Urinary bladder (tissue), 4 donors: ENCODE results near the gene AZU1. TPM values are rescaled to one million over a fixed set of nuclear protein-coding genes. Genes with fewer than 3 reads are reported as not detected.

Source experiments
- DNase-seq: peaks from one replicate; pipeline ENCODE4 v3.0.0-alpha.2; 2015; ENCODE audit errors: extremely low spot score
- H3K27ac ChIP-seq: one replicate; pipeline ENCODE4 v1.5.1; 2013; ENCODE audit warnings: low read depth, mild to moderate bottlenecking, moderate library complexity
- H3K36me3 ChIP-seq: one replicate; pipeline ENCODE4 v1.6.1; 2013; ENCODE audit warnings: mild to moderate bottlenecking, moderate library complexity; ENCODE audit not compliant: insufficient read depth
- H3K4me1 ChIP-seq: one replicate; pipeline ENCODE4 v1.6.1; 2013; ENCODE audit warnings: mild to moderate bottlenecking, moderate library complexity; ENCODE audit not compliant: insufficient read depth
- H3K4me3 ChIP-seq: one replicate; pipeline ENCODE4 v1.5.1; 2013; ENCODE audit warnings: low read depth, low read length
- WGBS: extraction: QIAGEN DNeasy Blood & Tissue Kit; methylation state at CpG from one replicate; pipeline ENCODE4 v1.1.7; 2013; 5-methylcytosine and 5-hydroxymethylcytosine counted together
- polyA plus RNA-seq: library from polyadenylated mRNA; stranded (reverse); fragments of 200-250 nt; gene quantifications from one replicate; pipeline ENCODE4 v1.2.3, GENCODE V29; 2013
- total RNA-seq: library from RNA; depleted of rRNA; stranded (reverse); fragments of >200 nt; gene quantifications from one replicate; pipeline ENCODE4 v1.2.3, GENCODE V29; 2014
- donor health status: healthy with polysubstance abuse.
- donor health status: healthy.

The AZU1 gene
- total and polyA plus RNA-seq, 2 donors: 0.15 TPM; not detected in 1

DNA sequence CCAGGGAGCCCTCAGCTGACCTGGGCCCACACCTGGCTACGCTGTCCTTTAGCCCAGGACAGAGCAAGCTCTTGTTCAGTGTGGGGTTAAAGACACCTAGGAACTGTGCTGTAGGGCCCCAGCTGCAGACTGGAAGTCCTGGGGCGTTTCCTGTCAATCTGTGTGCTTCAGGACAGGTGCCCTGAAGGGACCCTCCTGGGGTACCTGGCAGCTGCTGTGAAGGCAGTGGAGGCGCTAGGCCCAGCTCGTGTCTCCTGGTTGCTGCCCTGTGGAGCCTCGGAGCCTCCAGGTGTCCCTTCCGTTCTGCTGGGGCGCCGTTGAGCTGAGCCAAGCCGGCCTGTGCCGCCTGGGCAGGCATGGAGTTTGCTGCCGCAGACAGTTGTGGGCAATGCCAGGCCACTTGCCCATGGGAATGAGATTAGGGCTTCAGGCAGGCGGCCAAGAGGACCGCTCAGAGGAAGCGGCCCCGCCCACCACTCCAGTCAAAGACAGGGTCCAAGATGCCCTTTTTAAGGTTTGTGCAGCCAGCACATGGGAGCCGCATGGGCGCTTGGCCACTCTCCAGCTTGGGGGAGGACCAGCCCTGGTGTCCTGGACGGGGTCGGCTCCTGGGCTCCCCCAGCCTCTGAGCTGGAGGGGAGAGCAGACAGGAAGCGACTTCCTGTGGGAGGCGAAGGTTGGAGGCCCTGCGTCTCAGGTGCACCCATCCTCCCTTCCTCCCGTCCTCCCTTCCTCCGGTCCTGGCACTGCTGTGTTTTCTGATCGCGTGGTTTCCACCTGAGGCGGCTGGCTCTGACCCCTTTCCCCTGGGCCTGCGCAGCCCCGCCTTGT lies 26.4 kb upstream of the AZU1 start:
- Histone ChIP-seq H3K36me3 (peaks cover 14% of the 10 kb centered on the region), H3K27ac (no peak overlapping the region), H3K4me3 (no peak overlapping the region), H3K4me1 (peaks cover 7% of the 10 kb centered on the region)
- 35% methylated on average over 29 of the region's 29 CpGs for WGBS
- no peak for DNase-seq

DNA sequence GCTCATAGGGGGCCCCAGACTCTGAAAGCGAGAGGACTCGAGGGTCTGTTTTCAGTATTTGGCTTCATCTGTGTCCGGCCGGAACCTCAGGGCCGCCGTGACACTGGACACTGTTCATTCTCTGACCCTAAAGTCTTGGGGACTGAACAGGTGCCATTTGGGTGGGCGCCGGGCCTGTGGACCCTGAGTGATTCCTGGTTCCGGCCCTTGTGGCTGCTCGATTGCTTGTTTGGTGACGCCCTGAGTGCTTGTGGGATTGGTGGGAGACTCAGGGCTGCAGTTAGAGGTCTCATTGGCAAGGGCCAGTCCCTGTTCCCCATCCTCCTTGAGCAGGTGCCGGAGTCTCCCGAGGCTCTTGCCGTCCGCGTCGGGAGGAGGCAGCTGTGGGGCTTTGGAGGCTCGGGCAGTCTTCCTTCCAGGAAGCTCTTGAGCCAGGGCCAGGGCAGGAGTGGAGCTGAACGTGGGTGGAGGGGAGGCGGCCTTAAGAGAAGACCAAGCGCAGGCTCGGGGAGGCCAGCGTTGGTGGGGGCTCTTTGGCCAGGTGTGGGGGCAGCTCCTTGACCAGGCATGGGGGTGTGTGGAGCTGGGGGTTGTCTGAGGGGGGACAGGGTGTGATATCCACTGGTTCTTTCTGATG lies 25.7 kb upstream of the AZU1 start:
- Histone ChIP-seq H3K4me3 (no peak overlapping the region), H3K4me1 (peaks cover 7% of the 10 kb centered on the region), H3K36me3 (peaks cover 14% of the 10 kb centered on the region), H3K27ac (no peak overlapping the region)
- no peak for DNase-seq
- WGBS: 32% methylated on average over 23 of the region's 23 CpGs

DNA sequence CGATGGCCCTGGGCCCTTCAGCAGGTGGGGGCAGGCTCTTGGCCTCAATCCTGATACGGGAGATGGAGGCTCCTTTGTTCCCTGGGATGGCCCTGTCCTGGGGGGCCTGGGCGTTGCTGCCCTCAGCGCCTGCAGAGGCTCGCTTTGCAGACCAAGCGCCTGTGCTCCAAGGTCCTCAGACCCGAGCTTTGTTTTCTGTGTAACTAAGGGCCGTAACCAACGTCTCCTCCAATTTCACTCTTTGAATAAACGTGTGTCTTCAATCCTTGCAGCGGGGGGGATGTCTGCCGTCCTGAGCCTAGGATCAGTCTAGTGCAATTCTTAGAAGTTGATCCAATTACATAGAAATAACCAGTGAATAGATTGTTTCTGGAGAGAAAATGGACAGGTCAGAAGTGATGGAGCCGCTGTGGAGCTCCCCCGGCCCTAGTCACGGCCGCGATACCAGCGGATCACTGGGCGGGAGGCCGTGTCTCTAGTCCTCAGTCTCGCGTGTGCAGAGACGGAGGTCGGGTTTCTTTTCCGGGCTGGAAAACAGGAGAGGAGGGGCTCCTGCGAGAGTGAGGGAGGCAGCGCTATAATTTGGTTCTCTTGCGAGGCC lies 25.0 kb upstream of the AZU1 start:
- Histone ChIP-seq H3K36me3 (peaks cover 16% of the 10 kb centered on the region), H3K4me3 (no peak overlapping the region), H3K4me1 (peaks cover 7% of the 10 kb centered on the region), H3K27ac (no peak overlapping the region)
- no peak for DNase-seq
- 29% methylated on average over 28 of the region's 28 CpGs for WGBS

DNA sequence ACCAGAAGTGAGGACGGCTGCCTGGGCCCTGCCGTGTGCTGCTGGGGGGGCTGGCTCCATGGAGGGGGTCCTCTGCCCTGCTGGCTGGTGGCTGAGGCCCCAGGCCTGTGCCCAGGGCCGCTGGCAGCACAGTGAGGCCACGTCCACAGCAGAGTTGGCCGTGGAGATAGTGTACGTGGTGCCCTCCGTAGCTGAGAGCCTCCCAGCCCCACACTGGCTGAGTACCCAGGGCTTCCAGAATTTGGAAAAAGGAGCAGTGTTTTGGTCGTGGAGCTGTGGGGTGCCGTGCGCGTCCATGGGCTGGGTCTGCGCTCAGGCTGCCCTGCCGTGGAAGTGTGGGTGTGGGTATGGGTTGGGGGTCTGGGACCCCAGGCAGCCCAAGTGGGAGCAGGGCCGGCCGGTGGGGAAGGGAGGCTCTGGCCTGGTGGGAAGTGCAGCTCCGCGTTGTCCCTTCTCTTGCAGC lies 24.5 kb upstream of the AZU1 start:
- WGBS: 75% methylated on average over 17 of the region's 17 CpGs
- no peak for DNase-seq
- Histone ChIP-seq H3K36me3 (peaks cover 18% of the 10 kb centered on the region), H3K27ac (no peak overlapping the region), H3K4me1 (peaks cover 7% of the 10 kb centered on the region), H3K4me3 (no peak overlapping the region)

DNA sequence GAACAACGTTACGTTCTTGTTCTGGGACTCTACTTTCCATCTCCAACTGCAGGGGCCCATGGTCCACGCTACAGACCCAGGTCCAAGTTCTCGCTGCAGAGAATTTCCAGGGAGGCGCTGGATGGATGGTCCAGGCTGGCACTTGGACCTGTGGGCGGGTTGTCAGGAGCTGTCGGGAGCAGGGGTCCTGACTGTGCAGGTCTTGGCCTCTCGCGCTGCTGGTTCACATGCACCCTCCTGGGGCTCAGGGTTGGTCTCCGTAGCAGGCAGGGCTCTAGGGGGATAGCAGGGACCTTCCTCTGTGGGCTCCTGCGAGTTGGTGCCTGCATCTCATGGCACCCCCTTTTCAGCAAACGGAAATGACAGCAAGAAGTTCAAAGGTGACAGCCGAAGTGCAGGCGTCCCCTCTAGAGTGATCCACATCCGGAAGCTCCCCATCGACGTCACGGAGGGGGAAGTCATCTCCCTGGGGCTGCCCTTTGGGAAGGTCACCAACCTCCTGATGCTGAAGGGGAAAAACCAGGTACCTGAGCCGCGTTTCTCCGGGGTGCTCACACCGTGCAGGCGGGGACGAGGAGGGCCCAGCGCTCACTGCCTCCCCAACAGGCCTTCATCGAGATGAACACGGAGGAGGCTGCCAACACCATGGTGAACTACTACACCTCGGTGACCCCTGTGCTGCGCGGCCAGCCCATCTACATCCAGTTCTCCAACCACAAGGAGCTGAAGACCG lies 23.8 kb upstream of the AZU1 start:
- no peak for DNase-seq
- peaks cover 7% of the 10 kb centered on the region for H3K4me1 ChIP-seq
- 85% methylated on average over 31 of the region's 31 CpGs for WGBS
- no peak overlapping the region for H3K27ac ChIP-seq
- no peak overlapping the region for H3K4me3 ChIP-seq
- H3K36me3 ChIP-seq: peaks cover 18% of the 10 kb centered on the region

DNA sequence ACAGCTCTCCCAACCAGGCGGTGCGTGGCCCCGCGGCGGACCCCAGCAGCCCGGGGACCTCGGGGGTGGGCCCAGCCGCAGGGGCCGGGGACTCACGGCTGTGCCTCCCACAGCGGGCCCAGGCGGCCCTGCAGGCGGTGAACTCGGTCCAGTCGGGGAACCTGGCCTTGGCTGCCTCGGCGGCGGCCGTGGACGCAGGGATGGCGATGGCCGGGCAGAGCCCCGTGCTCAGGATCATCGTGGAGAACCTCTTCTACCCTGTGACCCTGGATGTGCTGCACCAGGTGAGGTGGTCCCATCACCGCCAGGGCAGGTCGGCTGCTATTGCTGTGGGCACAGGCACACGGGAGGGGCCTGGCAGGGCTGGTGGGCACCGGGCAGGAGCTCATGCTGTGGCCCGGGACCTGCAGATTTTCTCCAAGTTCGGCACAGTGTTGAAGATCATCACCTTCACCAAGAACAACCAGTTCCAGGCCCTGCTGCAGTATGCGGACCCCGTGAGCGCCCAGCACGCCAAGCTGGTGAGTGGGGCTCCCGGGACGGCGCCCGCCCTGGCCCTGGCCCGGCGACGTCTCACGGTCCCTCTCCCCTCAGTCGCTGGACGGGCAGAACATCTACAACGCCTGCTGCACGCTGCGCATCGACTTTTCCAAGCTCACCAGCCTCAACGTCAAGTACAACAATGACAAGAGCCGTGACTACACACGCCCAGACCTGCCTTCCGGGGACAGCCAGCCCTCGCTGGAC lies 23.0 kb upstream of the AZU1 start:
- Histone ChIP-seq H3K4me3 (no peak overlapping the region), H3K4me1 (peaks cover 7% of the 10 kb centered on the region), H3K27ac (no peak overlapping the region), H3K36me3 (peaks cover 18% of the 10 kb centered on the region)
- 90% methylated on average over 53 of the region's 53 CpGs for WGBS
- DNase-seq: no peak

DNA sequence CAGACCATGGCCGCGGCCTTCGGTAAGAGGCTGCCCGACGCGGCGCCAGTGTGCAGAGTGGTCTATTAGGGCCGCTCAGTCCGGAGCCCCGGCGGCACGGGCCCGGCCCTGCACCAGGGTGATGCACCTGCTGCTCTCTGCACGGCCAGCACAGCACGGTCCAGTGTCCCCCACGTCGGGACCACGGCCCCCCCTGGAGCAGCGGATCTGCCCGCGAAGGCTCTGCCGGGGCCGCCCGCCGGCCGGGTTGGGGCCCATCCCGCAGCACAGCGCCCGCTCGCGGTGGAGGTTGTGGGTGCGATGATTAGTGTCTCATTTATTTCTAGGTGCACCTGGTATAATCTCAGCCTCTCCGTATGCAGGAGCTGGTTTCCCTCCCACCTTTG lies 22.5 kb upstream of the AZU1 start:
- WGBS: 88% methylated on average over 33 of the region's 33 CpGs
- H3K36me3 ChIP-seq: peaks cover 20% of the 10 kb centered on the region
- no peak for DNase-seq
- H3K4me1 ChIP-seq: peaks cover 7% of the 10 kb centered on the region
- no peak overlapping the region for H3K27ac ChIP-seq
- H3K4me3 ChIP-seq: no peak overlapping the region

DNA sequence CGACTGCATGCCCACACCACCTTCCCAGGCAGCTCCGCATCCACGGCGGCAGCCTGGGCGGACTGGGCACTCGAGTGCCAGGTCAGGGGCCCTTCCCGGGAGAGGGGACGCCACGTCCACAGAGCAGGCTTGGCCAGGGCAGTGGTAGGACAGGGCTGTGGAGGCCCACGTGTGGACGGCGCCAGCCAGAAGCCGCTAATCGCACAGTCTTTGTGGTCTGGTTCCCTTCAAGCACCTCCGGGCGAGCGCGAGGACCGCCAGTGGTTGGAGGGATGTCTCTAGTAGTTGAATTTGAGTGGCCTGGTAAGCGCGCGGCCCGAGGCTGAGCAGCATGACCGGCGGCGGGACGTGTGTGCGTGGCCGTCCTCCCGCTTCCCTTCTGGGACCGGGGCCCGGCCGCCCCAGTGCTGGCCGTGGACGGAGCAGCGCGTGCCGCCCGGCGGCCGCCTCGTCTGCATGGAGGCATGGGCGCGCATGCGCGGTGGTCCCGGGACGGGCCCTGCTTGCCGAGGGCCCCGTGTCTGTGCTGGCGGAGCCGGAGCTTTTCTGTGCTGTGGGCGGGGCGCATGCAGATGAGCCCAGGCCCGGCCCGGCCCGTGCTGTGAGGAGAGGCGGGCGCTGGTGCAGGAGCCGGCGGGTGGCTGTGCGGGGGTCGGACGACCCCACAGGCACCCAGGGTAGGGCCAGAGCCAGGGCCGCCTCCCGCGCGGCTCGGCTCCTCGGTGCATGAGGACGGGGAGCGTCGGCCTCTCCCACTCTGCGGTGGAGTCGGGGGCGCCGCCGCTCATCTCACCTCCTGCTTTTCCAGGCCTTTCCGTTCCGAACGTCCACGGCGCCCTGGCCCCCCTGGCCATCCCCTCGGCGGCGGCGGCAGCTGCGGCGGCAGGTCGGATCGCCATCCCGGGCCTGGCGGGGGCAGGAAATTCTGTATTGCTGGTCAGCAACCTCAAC lies 21.8 kb upstream of the AZU1 start:
- Histone ChIP-seq H3K27ac (no peak overlapping the region), H3K4me1 (peaks cover 7% of the 10 kb centered on the region), H3K4me3 (no peak overlapping the region), H3K36me3 (peaks cover 22% of the 10 kb centered on the region)
- DNase-seq: no peak
- WGBS: 90% methylated on average over 93 of the region's 93 CpGs

DNA sequence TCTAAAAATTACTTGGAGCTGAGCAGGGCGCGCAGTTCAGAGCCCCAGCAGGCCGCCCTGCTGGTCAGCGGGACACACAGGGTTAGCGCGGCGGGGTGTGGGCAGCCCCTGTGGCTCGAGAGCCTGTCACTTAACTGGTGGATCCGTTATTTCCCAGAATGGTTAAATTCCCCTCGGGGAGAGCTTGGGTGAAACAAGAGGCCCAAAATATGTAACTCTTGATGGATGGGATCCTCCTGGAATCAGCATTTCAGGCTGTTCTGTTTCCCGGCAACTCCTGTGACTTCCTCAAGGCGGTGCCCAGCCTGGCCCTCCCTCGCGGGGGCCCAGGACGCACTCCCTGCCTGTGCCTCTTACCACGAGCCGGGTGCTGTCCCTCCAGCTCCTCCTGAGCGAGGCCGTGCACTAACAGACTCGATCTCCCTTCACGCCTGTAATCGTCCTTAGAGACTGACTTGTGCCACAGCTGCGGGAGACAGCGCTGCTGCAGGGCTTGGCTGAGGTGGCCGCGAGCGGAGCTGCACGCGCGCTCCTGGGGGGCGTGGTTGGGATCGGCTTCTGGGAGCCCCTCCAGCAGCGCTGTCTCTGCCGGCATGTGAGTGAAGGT lies 20.7 kb upstream of the AZU1 start:
- no peak for DNase-seq
- Histone ChIP-seq H3K4me3 (no peak overlapping the region), H3K36me3 (peaks cover 22% of the 10 kb centered on the region), H3K4me1 (no peaks in the 10 kb centered on the region), H3K27ac (no peak overlapping the region)
- WGBS: 86% methylated on average over 34 of the region's 34 CpGs

DNA sequence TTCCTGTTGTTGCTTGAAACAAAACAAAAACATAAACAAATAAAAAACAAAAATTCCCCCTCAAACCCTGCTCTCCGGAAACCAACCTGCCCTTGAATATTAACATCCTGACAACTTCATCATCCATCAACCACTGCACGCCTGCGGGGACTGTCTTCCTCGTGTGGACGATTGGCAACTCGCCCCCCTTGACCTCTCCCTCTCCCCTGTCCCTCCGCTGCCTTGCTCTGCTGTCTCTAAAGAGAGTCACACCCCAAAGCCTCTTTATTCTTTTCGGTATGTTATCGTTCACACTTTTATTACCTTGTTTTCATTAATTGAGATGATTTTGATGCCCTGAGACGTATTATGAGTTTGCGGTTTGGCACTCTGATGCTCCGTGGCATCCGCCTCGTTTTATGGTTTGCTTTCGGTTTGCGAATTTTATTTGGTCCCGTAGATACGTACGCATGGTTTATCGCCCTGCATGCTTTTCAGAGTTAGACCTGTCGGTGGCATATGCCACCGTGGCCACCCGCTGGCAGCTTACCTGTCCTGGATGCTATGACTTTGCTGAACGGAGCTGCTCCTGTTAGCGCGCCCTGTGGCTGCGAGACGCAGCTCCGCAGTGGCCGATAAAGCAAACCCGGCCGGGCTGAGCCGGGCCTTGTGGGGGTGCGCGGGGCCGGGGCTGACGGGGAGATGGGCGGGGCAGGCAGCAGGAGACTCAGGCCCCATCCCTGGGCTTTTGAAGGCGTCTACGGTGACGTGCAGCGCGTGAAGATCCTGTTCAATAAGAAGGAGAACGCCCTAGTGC lies 19.8 kb upstream of the AZU1 start:
- 88% methylated on average over 44 of the region's 44 CpGs for WGBS
- peaks cover 22% of the 10 kb centered on the region for H3K36me3 ChIP-seq
- H3K27ac ChIP-seq: no peak overlapping the region
- no peaks in the 10 kb centered on the region for H3K4me1 ChIP-seq
- no peak for DNase-seq
- H3K4me3 ChIP-seq: no peak overlapping the region

DNA sequence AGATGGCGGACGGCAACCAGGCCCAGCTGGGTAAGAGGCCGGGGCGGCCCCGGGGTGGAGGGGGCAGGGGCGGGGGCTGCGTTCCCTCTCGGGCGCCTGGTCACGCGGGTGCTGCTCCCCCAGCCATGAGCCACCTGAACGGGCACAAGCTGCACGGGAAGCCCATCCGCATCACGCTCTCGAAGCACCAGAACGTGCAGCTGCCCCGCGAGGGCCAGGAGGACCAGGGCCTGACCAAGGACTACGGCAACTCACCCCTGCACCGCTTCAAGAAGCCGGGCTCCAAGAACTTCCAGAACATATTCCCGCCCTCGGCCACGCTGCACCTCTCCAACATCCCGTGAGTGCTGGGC lies 19.2 kb upstream of the AZU1 start:
- Histone ChIP-seq H3K36me3 (peaks cover 22% of the 10 kb centered on the region), H3K27ac (no peak overlapping the region), H3K4me3 (no peak overlapping the region), H3K4me1 (no peaks in the 10 kb centered on the region)
- WGBS: 91% methylated on average over 26 of the region's 26 CpGs
- DNase-seq: no peak
